ENCODE measurements around the gene CTNNBIP1. TPM values are rescaled to one million over a fixed set of nuclear protein-coding genes. Genes with fewer than 3 reads are reported as not detected.

CTNNBIP1 gene
- total RNA-seq, 1 donor from 2014 or later = 48.7 TPM

- DNase-seq (ENCODE audit: low read depth, low spot score) = no peak
Measured at GRCh38 chr1:9858293-9859035, 51.6 kb downstream of the CTNNBIP1 start.

DNA sequence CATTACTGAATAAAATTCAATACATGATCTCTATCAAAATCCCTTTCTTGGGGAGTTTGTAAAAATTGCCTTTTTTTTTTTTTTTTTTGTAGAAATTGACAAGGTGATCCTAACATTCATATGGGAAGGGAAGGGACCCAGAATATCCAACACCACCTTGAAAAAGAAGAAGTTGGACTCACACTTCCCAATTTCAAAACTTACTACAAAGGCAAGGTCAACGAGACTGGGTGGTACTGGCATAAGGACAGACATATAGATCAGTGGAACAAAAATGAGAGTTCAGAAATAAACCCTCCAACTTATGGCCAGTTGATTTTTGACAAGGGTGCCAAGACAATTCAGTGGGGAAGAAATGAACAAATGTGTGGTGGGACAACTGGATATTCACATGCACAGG is 54.9 kb downstream of the CTNNBIP1 start:
- no peak for DNase-seq (ENCODE audit: low read depth, low spot score)

- no peak for DNase-seq (ENCODE audit: low read depth, low spot score)
Measured at GRCh38 chr1:9853249-9853595, 56.8 kb downstream of the CTNNBIP1 start.

- DNase-seq (ENCODE audit: low read depth, low spot score) = no peak
Measured at GRCh38 chr1:9852410-9853248, 57.4 kb downstream of the CTNNBIP1 start.

DNA sequence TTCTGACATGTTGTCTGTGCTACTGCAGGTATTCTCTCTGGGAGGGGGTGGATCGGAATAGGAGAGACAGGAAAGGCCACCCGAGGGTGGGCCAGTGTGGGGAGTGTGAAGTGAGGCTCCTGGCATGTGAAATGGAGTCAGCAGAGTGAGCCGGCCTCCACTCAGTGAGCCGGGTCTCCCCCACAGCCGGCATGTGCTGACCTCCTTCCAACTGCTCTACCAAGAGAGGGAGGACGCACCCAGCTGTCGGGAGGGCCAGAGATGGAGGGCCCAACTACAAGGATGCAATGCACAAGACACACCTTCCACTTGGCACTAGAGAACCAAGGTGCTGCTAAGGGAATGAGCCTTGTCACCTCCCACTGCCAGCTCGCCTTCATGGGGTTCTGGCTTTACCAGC is 58.1 kb downstream of the CTNNBIP1 start:
- no peak for DNase-seq (ENCODE audit: low read depth, low spot score)

DNA sequence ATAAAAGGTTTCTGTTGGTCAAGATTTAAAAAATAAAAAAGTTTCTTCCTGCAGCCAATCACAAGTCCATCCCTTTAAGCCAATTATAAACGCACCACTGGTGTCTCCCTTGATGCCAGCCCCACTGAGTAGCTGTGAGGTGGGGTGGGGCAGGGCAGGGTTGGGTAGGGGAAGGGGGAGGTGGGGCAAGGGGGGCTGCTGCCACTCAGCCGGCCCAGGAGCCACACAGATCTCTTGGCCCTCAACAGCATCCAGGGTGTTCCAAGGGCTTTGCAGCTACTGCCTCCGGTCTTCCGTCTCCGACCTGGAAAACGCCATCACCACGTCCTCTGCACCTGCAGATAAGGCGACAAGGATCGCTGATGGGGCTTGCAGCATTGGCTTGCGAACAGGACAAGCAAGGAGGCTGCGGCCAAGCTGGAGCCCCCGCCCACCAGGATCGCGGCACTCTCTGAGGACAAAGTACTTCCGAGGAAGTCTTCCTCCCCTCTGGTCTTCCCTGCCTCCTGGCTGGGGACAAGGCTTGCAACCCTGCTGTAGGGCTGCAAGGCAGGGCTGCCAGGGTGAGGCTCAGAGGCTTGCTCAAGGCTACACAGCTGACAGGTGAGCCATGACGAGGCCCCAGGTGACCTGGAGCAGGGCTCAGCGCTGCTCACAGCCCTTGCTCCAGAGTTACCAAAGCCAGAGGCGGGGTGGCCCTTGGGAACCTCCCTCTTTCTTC is 59.5 kb downstream of the CTNNBIP1 start:
- no peak for DNase-seq (ENCODE audit: low read depth, low spot score)

- no peak for DNase-seq (ENCODE audit: low read depth, low spot score)
Measured at GRCh38 chr1:9849691-9850441, 60.2 kb downstream of the CTNNBIP1 start.

- no peak for DNase-seq (ENCODE audit: low read depth, low spot score)
Measured at GRCh38 chr1:9848022-9848421, 62.0 kb downstream of the CTNNBIP1 start.

DNA sequence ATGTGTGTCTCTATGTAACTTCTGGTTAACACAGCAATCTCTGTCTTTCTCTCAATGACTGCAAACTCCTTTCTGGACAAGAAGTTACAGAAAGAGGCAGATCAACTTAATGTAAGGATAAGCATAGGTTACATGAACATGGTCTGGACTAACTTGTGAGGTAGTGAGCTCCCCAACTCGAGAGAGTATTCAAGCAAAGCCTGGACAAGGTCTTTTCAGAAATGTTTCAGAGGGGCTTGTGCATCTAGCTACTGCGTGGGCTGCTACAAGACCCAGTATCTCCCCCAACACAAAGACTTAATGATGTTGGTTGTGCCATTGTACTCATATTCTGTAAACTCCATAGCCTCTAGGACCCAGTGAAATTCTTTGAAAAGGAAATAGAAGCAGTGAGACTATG is 62.8 kb downstream of the CTNNBIP1 start:
- no peak for DNase-seq (ENCODE audit: low read depth, low spot score)

DNA sequence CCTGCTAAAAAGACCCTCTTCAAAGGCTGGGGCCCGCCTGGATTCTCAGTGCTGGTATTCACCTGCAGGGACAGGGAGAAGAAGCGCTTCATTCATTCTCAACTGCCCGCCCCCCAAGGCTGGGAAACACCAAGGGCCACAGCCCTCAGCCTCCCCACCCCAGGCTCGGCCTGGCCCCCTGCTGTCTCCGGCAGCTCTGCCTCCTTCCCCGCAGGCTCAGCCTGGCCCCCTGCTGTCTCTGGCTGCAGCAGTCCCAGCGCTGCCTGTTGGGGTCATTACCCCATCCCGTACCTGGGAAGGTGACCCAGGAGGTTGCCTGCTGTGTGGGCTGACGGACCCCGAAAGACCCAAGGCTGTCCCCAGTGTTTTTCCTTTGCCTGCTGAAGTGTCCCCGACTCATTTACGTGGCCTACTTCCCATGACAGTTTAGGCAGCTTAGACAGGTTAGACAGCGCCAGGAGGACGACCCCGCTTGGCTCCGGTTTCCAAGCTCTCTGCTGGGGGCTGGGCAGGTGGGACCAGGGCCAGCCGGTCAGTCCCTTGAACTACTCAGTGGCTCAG is 63.4 kb downstream of the CTNNBIP1 start:
- DNase-seq (ENCODE audit: low read depth, low spot score) = no peak

GRCh38 chr1:9845914-9846313 is 64.2 kb downstream of the CTNNBIP1 start:
- DNase-seq (ENCODE audit: low read depth, low spot score) = no peak

DNA sequence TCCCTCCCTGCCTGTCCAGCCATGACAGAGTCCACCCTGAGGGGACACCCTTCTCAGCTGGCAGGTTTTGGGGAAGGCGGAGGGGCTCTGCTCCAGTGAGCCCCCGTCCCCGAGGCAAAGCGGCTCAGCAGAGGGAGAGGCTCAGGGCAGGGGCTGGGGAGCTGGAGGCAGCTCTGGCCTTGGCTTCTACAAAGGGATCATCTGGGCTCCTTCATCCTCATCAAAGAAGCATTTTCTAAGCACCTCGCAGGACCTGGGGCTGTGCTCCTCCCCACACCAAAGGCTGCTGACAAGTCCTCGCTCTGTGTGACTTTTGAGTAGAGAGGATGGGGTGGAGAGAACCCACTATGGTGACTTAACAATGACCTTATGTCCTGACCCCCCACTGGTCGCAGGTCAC is 65.3 kb downstream of the CTNNBIP1 start:
- no peak for DNase-seq (ENCODE audit: low read depth, low spot score)

DNA sequence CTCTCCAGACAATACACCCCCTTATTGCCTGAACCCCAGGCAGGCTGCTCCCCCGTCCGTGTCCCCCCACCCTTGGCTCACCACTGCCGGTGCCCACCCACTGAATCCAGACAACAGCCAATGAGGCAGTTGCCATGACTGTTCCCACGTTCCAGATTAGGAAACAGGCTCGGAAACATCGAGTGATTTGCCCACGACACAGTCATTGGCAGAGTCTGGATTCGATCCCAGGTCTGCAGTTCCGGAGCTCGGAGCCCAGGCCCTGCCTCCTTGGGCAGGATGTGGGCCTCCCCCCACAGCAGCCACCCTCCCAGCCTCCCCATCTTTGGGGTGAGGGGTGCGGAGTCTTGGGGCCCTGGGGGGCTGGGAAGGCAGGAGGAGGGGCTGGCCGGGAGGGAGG is 66.0 kb downstream of the CTNNBIP1 start:
- DNase-seq (ENCODE audit: low read depth, low spot score) = no peak

GRCh38 chr1:9843576-9843945 is 66.5 kb downstream of the CTNNBIP1 start:
- DNase-seq (ENCODE audit: low read depth, low spot score) = no peak

GRCh38 chr1:9842781-9843575 is 67.1 kb downstream of the CTNNBIP1 start:
- no peak for DNase-seq (ENCODE audit: low read depth, low spot score)

GRCh38 chr1:9842073-9842711 is 67.9 kb downstream of the CTNNBIP1 start:
- no peak for DNase-seq (ENCODE audit: low read depth, low spot score)

DNA sequence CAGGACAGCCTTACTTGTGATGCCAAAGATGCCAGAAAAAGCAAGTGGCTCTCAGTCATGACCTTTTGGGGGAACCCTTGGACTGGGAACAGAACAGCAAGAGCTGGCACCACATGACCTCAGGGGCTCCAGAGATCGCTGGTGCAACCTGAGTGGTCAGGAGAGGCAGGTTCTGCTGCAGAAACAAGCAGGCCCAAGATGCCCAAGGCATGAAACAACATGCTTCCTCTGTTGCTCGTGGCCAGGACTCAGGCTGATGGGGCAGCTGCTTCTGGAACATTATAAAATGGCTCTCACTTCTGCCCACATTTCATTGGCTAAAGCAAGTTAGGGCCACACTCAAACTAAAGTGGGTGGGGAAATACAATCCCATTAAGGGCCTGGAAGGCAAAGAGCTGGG is 68.6 kb downstream of the CTNNBIP1 start:
- DNase-seq (ENCODE audit: low read depth, low spot score) = no peak

DNA sequence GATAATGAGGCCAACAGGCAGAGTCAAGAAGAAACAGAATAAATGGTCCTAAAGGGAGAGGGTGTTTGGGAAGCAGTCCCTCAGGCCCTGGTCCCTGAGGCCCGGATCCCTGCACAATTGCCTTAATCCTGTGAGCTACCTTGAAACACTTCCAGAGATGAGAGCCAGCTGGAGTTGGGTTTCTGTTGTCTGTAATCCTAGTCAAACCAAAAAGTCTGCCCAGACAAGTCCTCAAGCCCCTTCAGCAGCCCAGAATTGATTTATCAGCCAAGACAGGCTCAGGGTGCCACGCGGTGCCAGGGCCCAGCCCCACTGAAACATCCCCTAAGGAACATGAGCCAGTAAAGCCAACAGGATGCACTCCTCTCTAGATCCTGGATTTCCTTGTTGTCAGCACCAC is 69.9 kb downstream of the CTNNBIP1 start:
- no peak for DNase-seq (ENCODE audit: low read depth, low spot score)

- no peak for DNase-seq (ENCODE audit: low read depth, low spot score)
Measured at GRCh38 chr1:9838946-9839345, 71.1 kb downstream of the CTNNBIP1 start.

DNA sequence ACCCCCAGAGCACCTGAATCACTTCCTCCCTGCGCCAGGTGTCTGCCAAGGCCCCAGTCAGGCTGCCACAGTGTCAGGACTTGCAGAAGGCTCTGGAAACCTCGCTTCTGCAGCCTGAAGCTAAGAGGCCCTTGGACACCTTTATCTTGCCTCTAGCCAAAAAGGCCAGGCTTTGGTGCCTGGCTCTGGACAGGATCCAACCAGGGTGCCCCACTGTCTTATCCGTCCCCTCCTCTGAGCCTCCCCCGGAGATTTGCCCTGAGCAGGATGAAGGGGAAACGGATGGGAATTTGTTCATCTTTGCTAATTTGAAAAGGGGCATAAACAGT is 73.5 kb downstream of the CTNNBIP1 start:
- DNase-seq (ENCODE audit: low read depth, low spot score) = no peak
